Stimulated activated naive CD4-positive, alpha-beta T cell (primary cell): Measurements from ENCODE around the gene ASB14.
"Not testable (repeated sequence)": the region's sequence is repeated elsewhere in the genome, so short reads cannot be mapped to it uniquely, and the experiment has no call there.

ENCODE experiments used
- DNase-seq, 6 experiments: peaks; one replicate each; lab custom pipeline; 2025; lab: John Stamatoyannopoulos, UW

Gene ASB14

GRCh38 chr3:57292159-57292896 lies at the start of gene ASB14:
Gene ASB14 (minus strand): TSS chr3:57292685. CDS start chr3:57292033, 652 bp downstream.
- DNase-seq, result no peak

GRCh38 chr3:57339071-57339642 lies 46.7 kb upstream of the ASB14 start:
- not testable (repeated sequence) for DNase-seq

GRCh38 chr3:57338272-57339070 lies 46.0 kb upstream of the ASB14 start:
- DNase-seq, result not testable (repeated sequence)

- DNase-seq, result no peak
Observed at GRCh38 chr3:57335283-57335938, 42.9 kb upstream of the ASB14 start.

- no peak for DNase-seq
Observed at GRCh38 chr3:57331078-57331610, 38.7 kb upstream of the ASB14 start.

- not testable (repeated sequence) for DNase-seq
Observed at GRCh38 chr3:57326498-57326897, 34.0 kb upstream of the ASB14 start.

GRCh38 chr3:57314204-57314603 lies 21.7 kb upstream of the ASB14 start:
- DNase-seq, result no peak

GRCh38 chr3:57309769-57310360 lies 17.4 kb upstream of the ASB14 start:
- DNase-seq, result no peak

- DNase-seq, result not testable (repeated sequence)
Observed at GRCh38 chr3:57303520-57303919, 11.0 kb upstream of the ASB14 start.

- DNase-seq, result no peak
Observed at GRCh38 chr3:57298041-57298440, 5.6 kb upstream of the ASB14 start.

GRCh38 chr3:57292897-57293526 lies 527 bp upstream of the ASB14 start:
- no peak for DNase-seq

GRCh38 chr3:57288403-57288802 lies 4.1 kb downstream of the ASB14 start:
- no peak for DNase-seq

GRCh38 chr3:57287205-57287604 lies 5.3 kb downstream of the ASB14 start:
- DNase-seq, result no peak

- no peak for DNase-seq
Observed at GRCh38 chr3:57283334-57283733, 9.2 kb downstream of the ASB14 start.

- no peak for DNase-seq
Observed at GRCh38 chr3:57281715-57282114, 10.8 kb downstream of the ASB14 start.

- no peak for DNase-seq
Observed at GRCh38 chr3:57279685-57280084, 12.8 kb downstream of the ASB14 start.

GRCh38 chr3:57278237-57278636 lies 14.2 kb downstream of the ASB14 start:
- no peak for DNase-seq

- DNase-seq, result no peak
Observed at GRCh38 chr3:57275393-57275792, 17.1 kb downstream of the ASB14 start.

GRCh38 chr3:57274845-57275244 lies 17.6 kb downstream of the ASB14 start:
- no peak for DNase-seq

GRCh38 chr3:57268416-57268815 lies 24.1 kb downstream of the ASB14 start:
- no peak for DNase-seq

- DNase-seq, result no peak
Observed at GRCh38 chr3:57261929-57262328, 30.6 kb downstream of the ASB14 start.
